ENCODE data around the gene SLC45A2.

GRCh38 chr5:33933723-33934169 is 50.7 kb downstream of the SLC45A2 start:
- TF ChIP-seq POLR2A (IDR thresholded peaks at IDR 0.05) (no peak), CTCF (IDR thresholded peaks at IDR 0.05) (no peak)

All from Peyer's patch (tissue), 4 donors.